SW480 (cell line): ENCODE data around the gene RBP7.
"Not testable (repeated sequence)": the region's sequence is repeated elsewhere in the genome, so short reads cannot be mapped to it uniquely, and the experiment has no call there.

Source experiments
- DNase-seq: peaks from one replicate; pipeline ENCODE4 v3.0.0-alpha.2; 2016; ENCODE audit warnings: low spot score

The RBP7 gene

DNA sequence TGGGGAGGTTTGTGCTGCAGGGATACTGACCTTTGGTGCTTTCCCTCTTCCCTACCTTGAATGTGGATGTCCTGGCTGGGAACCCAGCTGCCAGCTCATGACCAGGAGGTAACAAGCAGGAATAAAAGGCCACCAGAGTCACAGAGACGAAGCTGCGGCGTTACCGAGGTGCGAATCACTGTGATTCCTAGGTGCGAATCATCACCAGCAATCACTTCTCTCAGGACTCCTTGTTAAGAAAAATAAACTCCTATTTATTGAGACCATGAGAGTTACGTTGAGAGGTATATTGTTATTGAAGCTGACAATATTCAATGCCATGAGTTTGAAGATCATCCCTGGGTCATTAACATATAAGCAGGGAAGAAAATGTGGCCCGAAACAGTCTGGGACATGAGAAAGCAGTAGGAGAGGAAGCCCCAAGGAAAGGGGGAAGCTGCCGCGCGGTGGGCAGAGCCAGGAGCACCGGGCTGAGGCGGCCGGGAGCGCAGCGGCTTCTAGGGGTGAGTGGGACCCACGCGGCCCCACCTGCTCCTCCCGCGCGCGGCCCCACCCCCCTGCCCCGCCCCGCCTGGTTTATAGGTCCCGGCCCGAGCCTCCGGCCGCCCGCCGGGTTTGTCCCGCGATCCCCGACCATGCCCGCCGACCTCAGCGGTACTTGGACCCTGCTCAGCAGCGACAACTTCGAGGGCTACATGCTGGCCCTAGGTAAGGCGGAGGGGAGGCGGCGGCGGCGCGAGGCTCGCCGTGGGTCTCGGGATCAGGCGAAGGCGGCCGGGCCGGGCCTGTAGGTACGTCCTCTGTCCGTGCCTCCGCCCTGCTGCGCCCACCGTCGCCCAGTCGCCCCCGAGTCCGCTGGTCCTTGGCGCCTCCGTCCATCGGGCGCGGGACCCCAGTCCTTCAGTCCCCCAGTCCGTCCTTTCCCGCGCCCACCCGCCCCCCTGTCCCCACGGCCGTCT lies at the start of gene RBP7:
RBP7 (plus strand) TSS at position 605 of the 959 bp plus-strand sequence; CDS start at position 636, 31 bp downstream.
- DNase-seq, result peak; percentile 34

DNA sequence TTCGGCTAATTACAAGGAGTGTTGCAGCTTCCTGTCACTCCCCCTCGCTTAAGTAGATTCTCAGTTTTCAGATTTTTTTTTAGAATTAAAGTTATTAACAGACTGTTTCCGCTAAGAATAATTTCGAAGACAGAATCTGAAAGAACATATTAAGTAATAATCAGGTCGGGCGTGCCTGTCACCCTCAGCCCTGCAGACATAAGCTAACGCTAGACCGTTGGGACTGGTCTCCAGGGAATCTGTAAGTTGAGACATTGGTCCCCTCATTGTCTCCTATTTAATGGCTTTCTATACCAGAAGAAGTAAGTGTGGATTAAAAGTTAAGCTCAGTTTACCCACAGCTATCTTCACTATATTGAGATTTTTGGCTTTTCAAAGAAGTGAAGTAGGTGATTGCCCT lies 39.3 kb upstream of the RBP7 start:
- no peak for DNase-seq

DNA sequence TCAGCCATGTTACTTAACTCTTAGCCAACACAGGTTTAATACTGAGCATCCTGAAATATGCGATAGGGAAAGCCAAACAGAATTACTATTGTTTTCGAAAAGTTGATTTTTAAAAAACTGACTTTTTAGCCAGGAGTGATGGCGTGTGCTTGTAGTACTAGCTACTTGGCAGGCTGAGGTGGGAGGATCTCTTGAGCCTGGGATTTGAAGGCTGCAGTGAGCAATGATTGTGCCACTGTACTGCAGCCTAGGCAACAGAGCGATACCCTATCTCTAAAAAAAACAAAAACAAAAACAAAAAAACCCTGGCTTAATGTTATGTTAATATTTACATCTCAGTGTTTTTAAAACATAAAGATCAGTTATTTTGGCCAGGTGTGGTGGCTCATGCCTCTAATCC lies 37.0 kb upstream of the RBP7 start:
- no peak for DNase-seq

DNA sequence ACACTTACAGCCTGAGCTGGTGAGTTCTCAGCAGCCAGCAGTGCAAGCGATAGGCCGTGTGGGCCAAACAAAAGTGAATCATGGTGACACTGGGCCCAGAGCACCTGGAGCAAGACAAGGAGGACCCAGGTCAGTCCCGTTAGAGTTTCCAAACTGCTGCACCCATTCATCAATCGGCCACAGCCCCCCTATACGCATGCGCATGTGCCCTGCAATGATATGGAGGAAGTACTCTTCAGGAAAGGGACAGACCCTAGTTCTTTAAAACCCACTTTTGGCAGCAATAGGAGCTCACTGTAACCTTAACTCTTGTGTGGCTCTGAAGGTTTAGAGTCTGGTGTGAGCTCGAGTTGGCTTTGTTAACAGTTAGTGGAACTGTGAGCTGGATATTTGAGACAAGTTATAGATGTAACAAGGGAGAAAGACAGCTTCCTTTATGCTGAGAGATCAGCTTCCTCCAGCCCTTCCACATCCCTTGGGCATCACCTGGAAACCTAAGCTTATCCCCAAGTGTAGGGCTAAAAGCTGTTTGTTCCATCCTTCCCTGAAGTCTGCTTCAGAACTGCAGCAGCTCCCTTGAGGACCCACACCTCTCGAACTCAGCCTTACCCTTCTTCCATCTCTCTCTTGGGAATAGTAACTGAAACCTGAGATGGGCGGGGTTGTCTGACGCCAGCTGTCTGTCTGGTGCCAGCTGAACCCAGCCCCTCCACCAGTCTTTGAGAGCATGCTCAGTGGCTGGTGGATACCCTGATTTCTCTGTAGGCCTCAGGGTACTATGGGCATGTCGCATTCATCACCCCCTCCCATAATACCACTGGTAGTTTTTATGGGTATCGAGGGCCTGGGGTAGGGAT lies 36.1 kb upstream of the RBP7 start:
- DNase-seq, result peak; percentile 13

DNA sequence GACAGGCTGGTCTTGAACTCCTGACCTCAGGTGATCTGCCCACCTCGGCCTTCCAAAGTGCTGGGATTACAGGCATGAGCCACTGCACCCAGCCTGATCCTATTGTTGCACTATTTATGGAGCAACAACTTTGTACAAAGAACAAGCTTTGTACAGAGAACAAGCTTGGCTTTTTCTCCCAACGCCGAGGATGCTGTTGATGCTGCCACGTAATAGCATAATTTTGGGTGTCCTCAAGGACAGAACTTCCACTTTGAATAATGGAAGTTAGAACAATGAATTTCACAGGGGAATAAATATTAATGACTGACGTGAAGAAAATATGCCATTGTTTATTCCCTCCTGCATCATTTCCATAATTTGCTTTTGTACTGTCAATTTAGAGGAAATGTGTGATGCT lies 12.8 kb upstream of the RBP7 start:
- DNase-seq, result no peak

DNA sequence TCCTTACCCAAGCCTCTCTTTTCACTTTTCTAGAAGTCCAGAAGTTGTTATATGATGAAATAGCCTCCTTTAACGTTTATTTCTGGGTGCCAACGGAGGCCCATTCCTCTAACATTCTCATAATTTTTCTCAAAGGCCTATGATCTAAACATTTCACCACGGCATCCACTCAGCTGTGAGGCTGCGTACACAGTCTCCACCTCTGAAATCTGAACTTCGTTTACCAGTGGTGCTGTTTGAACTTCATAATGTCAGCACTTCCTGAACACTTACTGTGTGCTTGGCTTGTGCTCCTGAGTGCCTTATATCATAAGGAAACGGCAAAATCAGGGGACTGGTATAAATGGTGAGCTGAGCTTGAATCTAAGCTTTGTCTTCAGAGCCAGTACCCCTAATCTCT lies 12.0 kb upstream of the RBP7 start:
- no peak for DNase-seq

DNA sequence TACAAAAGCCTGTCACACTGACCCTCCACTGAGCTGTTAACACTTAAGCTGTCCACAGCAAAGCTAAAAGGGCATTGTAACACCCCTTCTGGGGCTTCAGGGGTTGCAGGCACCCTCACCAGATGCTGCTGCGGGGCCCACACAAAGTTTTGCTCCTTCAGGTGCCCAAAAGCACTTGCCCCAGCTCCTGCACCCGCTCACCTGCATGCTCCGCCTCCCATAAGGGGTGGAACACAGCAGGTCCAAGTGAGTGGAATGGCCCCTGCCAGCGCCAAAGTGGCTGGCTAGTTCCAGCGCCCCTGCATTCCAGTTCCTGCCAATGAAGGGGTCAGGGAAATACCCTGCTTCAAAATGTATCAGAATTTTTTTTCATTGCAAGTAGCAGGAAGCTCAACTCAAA lies 7.3 kb upstream of the RBP7 start:
- DNase-seq, result no peak

DNA sequence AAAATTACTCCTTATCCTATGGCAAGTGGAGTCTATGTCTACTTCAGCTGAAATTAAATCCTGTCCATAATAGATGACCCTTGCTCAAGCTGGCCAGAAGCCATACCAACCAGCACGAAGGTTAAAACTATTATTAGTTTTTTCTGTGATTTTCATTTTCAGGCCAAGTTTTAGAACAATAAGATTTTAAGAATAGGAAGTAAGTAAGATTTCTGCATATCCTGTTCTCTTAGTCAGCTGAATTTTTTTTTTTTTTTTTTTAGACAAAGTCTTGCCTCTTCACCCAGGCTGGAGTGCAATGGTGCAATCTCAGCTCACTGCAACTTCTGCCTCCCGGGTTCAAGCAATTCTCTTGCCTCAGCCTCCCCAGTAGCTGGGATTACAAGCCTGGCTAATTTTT lies 6.1 kb upstream of the RBP7 start:
- DNase-seq, result no peak

DNA sequence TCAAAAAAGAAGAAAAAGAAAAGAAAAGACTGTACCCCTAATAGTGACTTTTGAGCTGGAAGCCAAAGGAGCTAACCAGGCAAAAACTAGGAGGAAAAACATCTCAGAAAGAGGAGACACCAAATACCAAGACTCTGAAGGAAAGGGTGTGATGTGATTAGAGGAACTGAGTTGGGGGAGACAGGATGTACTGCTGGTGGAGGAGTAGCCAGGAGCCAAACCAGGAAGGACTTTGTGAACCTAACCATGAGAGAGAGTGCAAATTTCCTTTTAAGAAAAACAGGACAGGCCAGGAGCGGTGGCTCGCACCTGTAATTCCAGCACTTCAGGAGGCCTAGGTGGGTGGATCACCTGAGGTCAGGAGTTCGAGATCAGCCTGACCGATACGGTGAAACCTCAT lies 4.1 kb upstream of the RBP7 start:
- no peak for DNase-seq

DNA sequence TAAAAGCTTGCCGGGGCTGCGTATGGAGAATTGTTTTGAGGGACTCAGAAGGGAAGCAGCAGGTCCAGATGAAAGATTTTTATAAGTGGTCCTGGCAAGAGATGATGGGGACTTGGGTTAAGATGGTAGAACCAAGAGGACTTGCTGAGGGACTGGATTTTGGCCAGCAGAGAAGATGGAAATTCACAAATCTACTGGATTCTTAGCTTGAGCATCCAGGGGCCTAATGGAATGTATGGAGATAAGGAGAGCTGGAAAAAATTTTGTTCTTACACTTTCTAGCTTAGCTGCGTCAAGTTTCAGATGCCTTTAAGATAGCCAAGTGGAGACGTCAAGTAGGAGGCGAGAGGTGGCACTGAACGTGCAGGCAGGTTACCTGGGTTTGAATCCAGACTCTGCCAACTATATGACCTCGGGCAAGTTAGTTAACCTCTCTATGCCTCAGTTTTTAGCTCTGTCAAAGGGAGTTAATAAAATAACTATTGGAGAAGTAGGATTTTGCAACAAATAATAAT lies 3.4 kb upstream of the RBP7 start:
- no peak for DNase-seq

DNA sequence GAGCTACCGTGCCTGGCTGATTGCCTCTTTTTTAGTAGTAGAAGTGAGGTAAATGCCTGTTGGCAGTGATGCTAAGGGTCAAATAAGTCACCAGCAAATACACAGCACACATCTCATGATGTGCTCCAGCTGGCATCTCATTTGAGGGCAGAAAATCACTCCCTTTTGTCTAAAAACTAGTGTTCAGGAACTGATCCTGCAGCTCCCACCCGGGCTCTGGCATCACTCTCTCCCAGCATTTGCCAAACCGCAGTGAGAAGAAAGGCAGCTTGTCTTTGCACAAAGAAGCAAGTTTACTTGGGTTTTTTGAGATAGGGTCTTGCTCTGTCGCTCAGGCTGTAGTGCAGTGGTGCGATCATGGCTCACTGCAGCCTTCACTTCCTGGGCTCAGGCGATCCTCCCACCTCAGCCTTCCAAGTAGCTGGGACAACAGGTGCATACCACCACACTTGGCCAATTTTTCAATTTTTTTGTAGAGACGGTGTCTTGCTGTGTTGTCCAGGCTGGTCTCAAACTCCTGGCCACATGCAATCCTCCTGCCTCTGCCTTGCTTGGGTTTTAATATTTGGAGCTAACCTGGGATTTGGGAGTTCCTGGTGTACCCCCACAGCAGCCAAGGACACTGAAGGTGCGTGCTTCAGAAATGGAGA lies 4.1 kb downstream of the RBP7 start:
- DNase-seq, result no peak

DNA sequence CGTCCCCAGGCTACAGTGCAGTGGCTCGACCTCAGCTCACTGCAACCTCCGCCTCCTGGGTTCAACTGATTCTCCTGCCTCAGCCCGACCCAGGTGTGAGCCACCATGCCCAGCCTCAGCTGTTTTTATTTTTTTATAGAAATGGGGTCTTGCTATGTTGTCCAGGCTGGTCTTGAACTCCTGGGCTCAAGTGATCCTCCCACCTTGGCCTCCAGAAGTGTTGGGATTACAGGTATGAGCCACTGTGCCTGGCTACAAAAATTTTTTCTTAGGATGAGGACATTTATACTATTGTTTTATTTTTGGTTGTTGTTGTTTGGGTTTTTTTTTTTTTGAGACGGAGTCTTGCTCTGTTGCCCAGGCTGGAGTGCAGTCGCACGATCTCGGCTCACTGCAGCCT lies 8.2 kb downstream of the RBP7 start:
- not testable (repeated sequence) for DNase-seq

DNA sequence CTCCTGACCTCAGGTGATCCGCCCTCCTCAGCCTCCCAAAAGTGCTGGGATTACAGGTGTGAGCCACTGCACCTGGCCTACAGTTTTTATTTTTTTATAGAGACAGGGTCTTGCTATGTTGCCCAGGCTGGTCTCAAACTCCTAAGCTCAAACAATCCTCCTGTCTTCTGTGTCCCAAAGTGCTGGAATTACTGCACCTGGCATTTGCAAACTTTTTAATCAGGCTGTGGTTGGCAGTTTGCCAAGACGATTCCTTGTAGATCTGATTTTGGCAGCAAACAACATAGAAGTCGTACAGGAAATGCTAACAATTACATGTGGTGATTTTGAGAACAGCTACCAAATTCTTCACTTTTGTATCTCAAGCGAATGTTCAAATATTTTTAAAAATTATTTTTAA lies 10.1 kb downstream of the RBP7 start:
- DNase-seq, result no peak

DNA sequence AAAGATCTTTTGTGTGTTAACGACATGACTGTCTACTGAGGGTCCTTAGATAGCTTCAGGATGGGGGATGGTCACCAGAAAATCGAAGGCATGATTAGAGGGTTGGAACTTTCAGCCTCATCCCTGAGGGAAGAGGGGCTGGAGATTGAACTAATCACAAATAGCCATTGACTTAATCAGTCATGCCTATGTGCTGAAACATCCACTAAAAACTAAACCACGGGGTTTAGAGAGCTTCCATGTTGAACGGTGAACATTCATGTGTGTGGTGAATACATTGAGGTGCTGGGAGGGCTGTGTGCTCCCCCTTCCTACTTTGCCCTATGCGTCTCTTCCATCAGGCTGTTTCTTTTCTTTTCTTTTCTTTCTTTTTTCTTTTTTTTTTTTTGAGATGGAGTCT lies 17.0 kb downstream of the RBP7 start:
- no peak for DNase-seq

DNA sequence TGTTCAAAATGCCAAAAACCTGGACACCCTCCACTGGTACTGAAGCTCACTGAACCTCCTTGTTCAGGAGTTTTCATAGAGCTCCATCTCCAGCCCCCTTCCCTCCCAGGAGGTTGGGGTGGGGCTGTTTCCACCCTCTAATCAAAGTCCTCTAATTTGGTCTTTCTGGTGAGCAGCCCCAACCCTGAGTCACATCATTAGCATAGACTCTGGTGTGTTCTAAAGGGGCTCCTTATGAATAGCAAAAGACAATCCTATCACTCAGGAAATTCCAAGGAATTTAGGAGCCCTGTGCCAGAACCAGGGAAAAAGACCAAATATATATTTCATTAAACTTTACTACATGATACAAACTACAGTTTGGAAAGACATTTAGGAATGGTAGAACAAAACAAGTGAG lies 22.5 kb downstream of the RBP7 start:
- no peak for DNase-seq

DNA sequence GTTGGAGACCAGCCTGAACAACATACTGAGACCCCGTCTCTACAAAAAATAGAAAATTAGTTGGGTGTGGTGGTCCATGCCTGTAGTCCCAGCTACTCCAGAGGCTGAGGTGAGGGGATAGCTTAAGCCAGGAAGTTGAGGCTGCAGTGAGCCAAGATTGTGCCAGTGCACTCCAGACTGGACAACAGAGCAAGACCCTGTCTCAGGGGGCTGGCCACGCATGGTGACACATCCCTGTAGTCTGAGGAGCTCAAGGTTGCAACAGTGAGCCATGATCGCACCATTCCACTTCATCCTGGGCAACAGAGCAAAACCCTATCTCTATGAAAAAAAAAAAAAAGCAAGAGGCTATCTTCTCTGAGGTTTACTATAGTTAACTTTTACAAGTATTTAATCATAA lies 23.1 kb downstream of the RBP7 start:
- no peak for DNase-seq

DNA sequence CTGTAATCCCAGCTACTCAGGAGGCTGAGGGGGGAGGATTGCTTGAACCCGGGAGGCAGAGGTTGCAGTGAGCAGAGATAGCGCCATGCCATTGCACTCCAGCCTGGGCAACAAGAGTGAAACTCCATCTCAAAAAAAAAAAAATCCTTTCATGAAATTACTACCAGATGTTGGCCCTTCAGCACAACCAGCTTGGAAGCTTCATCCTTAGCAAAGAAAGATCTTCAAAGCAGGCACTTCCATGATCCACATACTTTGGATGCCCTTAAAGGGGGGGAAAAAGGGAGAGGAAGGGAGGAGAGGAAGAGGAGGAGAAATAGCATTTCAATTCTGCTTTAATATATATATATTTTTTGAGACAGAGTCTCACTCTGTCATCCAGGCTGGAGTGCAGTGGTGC lies 23.6 kb downstream of the RBP7 start:
- DNase-seq, result not testable (repeated sequence)

DNA sequence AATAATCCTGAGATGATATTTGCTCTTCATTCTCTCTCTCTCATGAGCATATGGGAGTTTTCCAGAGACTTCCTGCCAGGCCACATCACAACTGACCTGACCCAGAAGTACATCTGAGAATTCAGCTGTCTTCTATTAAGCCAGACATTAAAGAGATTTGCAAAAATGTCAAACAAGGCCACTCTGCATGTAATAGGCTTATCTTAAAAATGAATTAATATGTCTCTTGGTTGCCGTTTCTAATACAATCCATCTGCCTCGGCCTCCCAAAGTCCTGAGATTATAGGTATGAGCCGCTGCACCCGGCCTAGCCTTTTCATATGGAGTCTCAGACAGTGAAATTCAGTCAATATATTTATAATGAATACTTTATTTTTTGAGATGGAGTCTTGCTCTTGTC lies 25.0 kb downstream of the RBP7 start:
- DNase-seq, result not testable (repeated sequence)

DNA sequence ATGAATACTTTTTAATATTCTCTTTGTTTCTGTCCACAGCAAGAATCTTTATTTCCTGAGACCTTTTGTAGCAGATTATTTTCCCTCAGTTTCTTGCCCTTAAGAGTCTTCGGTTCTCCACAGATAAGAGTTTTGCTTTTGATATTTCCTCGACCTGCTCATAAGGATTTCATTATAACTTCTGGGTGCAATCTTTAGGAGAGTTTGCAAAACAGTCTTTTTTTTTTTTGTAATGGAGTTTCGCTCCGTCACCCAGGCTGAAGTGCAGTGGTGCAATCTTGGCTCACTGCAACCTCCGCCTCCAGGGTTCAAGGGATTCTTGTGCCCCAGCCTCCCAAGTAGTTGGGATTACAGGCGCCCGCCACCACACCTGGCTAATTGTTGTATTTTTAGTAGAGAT lies 25.6 kb downstream of the RBP7 start:
- DNase-seq, result no peak

DNA sequence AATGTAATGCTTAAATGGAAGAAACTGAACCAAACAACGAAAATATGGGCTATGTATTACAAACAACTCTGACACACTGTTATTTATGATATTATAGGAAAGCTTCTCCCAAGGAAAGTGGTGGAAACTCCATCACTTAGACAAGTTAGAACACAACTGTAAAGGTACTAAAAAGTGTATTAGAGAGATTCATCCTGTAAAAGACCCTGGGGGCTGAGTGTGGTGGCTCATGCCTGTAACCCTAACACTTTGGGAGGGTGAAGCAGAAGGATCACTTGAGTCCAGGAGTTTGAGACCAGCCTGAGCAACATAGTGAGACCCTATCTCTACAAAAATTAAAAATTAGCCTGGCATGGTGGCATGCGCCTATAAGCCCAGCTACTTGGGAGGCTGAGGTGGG lies 28.3 kb downstream of the RBP7 start:
- DNase-seq, result no peak

DNA sequence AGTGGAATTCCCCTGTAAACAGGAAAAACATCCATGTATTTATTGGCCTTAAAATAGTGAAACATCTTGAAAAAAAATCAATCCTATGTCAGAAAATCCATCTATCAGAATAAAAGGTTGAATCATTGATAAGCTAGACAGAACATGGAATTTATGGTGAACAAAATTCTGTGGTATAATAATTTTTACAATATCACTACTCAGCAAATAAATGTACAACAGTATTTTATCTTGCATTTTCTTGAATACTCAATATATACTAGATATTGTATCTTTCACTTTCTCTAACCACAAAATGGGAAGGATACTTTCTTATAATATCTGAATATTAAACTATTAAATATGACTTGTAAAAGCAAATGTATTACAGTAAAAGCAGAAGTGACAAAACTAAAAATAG lies 30.0 kb downstream of the RBP7 start:
- DNase-seq, result no peak

DNA sequence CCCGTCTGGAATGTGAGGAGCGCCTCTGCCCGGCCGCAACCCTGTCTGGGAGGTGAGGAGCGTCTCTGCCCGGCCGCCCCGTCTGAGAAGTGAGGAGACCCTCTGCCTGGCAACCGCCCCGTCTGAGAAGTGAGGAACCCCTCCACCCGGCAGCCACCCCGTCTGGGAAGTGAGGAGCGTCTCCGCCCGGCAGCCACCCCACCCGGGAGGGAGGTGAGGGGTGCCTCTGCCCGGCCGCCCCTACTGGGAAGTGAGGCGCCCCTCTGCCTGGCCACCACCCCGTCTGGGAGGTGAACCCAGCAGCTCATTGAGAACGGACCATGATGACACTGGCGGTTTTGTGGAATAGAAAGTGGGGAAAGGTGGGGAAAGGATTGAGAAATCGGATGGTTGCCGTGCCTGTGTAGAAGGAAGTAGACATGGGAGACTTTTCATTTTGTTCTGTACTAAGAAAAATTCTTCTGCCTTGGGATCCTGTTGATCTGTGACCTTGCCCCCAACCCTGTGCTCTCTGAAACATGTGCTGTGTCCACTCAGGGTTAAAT lies 32.0 kb downstream of the RBP7 start:
- DNase-seq, result not testable (repeated sequence)
